HEK293 (cell line): Measurements from ENCODE around the gene LRRC15.
A peak's percentile ranks its signal among the peaks of the same experiment; 100 is the strongest.

Source experiments
- BCL11B ChIP-seq: fragments of 450-650 bp; formaldehyde crosslinking; IDR thresholded peaks from 2 replicates; pipeline ENCODE4 v1.5.1; 2016; ENCODE audit warnings: low read depth, missing biosample characterization, missing genetic modification characterization
- IKZF3 ChIP-seq: fragments of 450-650 bp; IDR thresholded peaks from 2 replicates; pipeline ENCODE4 v1.5.0; 2018; ENCODE audit warnings: missing biosample characterization, mild to moderate bottlenecking, missing genetic modification characterization, moderate library complexity
- SP3 ChIP-seq: fragments of 450-650 bp; formaldehyde crosslinking; IDR thresholded peaks from 2 replicates; pipeline ENCODE4 v1.5.1; 2016; ENCODE audit warnings: missing biosample characterization, missing genetic modification characterization
- YY1 ChIP-seq: fragments of 450-650 bp; formaldehyde crosslinking; IDR thresholded peaks from 2 replicates; pipeline ENCODE4 v1.5.1; 2018; ENCODE audit warnings: missing biosample characterization, missing genetic modification characterization
- ZBTB44 ChIP-seq: fragments of 450-650 bp; IDR thresholded peaks from 2 replicates; pipeline ENCODE4 v1.5.1; 2018; ENCODE audit warnings: missing biosample characterization, mild to moderate bottlenecking, missing genetic modification characterization
- ZBTB7A ChIP-seq: fragments of 450-650 bp; formaldehyde crosslinking; IDR thresholded peaks from 2 replicates; pipeline ENCODE4 v1.5.1; 2016; ENCODE audit warnings: low read depth, missing biosample characterization, missing genetic modification characterization
- ZFP41 ChIP-seq: fragments of 450-650 bp; formaldehyde crosslinking; IDR thresholded peaks from 2 replicates; pipeline ENCODE4 v1.5.1; 2016; ENCODE audit warnings: missing biosample characterization, missing genetic modification characterization, borderline replicate concordance
- ZIC2 ChIP-seq: fragments of 450-650 bp; formaldehyde crosslinking; IDR thresholded peaks from 2 replicates; pipeline ENCODE4 v1.5.1; 2016; ENCODE audit warnings: missing biosample characterization, missing genetic modification characterization
- ZNF148 ChIP-seq: fragments of 450-650 bp; formaldehyde crosslinking; IDR thresholded peaks from 2 replicates; pipeline ENCODE4 v1.5.0; 2017; ENCODE audit warnings: missing biosample characterization, missing genetic modification characterization, borderline replicate concordance
- ZNF174 ChIP-seq: fragments of 450-650 bp; formaldehyde crosslinking; IDR thresholded peaks from 2 replicates; pipeline ENCODE4 v1.5.0; 2017; ENCODE audit warnings: missing biosample characterization, mild to moderate bottlenecking, missing genetic modification characterization
- ZNF18 ChIP-seq: fragments of 450-650 bp; formaldehyde crosslinking; IDR thresholded peaks from 2 replicates; pipeline ENCODE4 v1.5.1; 2016; ENCODE audit warnings: missing biosample characterization, missing genetic modification characterization
- ZNF239 ChIP-seq: fragments of 450-650 bp; formaldehyde crosslinking; IDR thresholded peaks from 2 replicates; pipeline ENCODE4 v1.5.1; 2016; ENCODE audit warnings: missing biosample characterization, missing genetic modification characterization
- ZNF24 ChIP-seq: fragments of 450-650 bp; formaldehyde crosslinking; IDR thresholded peaks from 2 replicates; pipeline ENCODE4 v1.5.1; 2016; ENCODE audit warnings: missing biosample characterization, missing genetic modification characterization
- ZNF37A ChIP-seq: fragments of 450-650 bp; IDR thresholded peaks from 2 replicates; pipeline ENCODE4 v1.5.1; 2018; ENCODE audit warnings: missing biosample characterization, missing genetic modification characterization
- ZNF433 ChIP-seq: fragments of 450-650 bp; formaldehyde crosslinking; IDR thresholded peaks from 2 replicates; pipeline ENCODE4 v1.5.1; 2016; ENCODE audit warnings: missing biosample characterization, missing genetic modification characterization, low read depth
- ZNF514 ChIP-seq: fragments of 450-650 bp; formaldehyde crosslinking; IDR thresholded peaks from 2 replicates; pipeline ENCODE4 v1.5.1; 2016; ENCODE audit warnings: missing biosample characterization, missing genetic modification characterization
- ZNF621 ChIP-seq: fragments of 450-650 bp; formaldehyde crosslinking; IDR thresholded peaks from 2 replicates; pipeline ENCODE4 v1.5.1; 2017; ENCODE audit warnings: missing biosample characterization, missing genetic modification characterization
- ZNF623 ChIP-seq: fragments of 450-650 bp; formaldehyde crosslinking; IDR thresholded peaks from 2 replicates; pipeline ENCODE4 v1.5.1; 2016; ENCODE audit warnings: missing biosample characterization, missing genetic modification characterization
- ZNF629 ChIP-seq: fragments of 450-650 bp; formaldehyde crosslinking; IDR thresholded peaks from 2 replicates; pipeline ENCODE4 v1.5.1; 2017; ENCODE audit warnings: missing biosample characterization, missing genetic modification characterization
- ZNF645 ChIP-seq: fragments of 450-650 bp; formaldehyde crosslinking; IDR thresholded peaks from 2 replicates; pipeline ENCODE4; 2016; ENCODE audit warnings: missing biosample characterization, missing genetic modification characterization
- ZNF664 ChIP-seq: fragments of 450-650 bp; formaldehyde crosslinking; IDR thresholded peaks from 2 replicates; pipeline ENCODE4 v1.5.1; 2016; ENCODE audit warnings: missing biosample characterization, missing genetic modification characterization
- ZNF791 ChIP-seq: fragments of 450-650 bp; formaldehyde crosslinking; IDR thresholded peaks from 2 replicates; pipeline ENCODE4 v1.5.1; 2016; ENCODE audit warnings: missing biosample characterization, missing genetic modification characterization
- ZNF843 ChIP-seq: fragments of 450-650 bp; formaldehyde crosslinking; IDR thresholded peaks from 2 replicates; pipeline ENCODE4 v1.5.1; 2016; ENCODE audit warnings: missing biosample characterization, missing genetic modification characterization
- TF ChIP-seq, protein P1 (sequence below): fragments of 450-650 bp; formaldehyde crosslinking; IDR thresholded peaks from 2 replicates; pipeline ENCODE4 v1.5.1; 2016; ENCODE audit warnings: missing biosample characterization, missing genetic modification characterization
- TF ChIP-seq, protein P2 (sequence below): fragments of 450-650 bp; formaldehyde crosslinking; IDR thresholded peaks from 2 replicates; pipeline ENCODE4 v1.5.1; 2016; ENCODE audit warnings: missing biosample characterization, missing genetic modification characterization
- TF ChIP-seq, protein P3 (sequence below): fragments of 450-650 bp; formaldehyde crosslinking; IDR thresholded peaks from 2 replicates; pipeline ENCODE4 v1.5.1; 2016; ENCODE audit warnings: missing biosample characterization, missing genetic modification characterization

Gene LRRC15

DNA sequence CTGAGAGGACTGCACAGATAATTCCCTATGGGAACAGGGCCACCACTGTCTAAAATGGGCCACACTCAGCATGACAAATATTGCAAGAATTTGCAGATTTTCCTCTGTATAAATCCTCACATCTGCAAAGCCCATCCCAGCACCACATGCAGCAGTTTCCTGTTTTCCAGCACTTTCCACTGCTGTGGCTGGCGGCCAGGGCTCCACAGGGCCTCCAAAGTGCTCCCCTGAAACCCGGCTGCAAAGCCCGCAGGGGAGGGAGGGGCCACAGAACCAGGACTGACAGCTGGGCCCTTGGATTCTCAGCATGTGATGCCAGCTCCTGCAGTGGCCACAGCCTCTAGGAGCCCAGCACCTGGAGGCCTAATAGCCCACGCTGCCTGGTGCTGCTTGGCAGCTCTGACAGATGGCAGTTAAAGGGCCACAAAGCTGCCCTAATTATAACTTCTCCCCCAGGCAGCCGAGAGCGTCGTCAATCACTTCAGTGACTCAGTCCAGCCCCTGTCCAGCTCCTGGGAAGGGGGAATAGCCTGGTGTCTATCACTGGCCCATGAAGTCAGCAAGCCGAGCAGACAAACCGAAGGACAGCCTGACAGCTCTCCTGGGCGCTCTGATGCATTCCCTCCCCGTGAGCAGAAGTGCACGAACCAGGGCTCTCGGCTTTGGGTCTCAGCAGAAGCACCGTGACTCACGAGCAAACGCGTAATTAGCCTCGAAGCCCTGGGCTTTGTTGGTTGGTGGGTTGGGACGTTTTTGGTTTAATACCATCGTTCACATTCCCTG lies 4.7 kb downstream of the LRRC15 start (continued):
- TF ChIP-seq ZNF148 (tag by site-specific recombination) (no peak), ZNF645 (no peak), ZNF514 (tag by site-specific recombination) (no peak), SP3 (tag by site-specific recombination) (no peak), ZNF18 (tag by site-specific recombination) (no peak), ZNF239 (tag by site-specific recombination) (no peak), ZFP41 (no peak), ZNF24 (no peak), ZBTB44 (tag by site-specific recombination) (no peak), ZNF174 (no peak), ZNF664 (tag by site-specific recombination) (no peak), ZNF433 (tag by site-specific recombination) (no peak), ZNF629 (tag by site-specific recombination) (peak; percentile 53; the same call in 1 of the 2 replicates), IKZF3 (tag by site-specific recombination) (no peak), YY1 (no peak), ZNF623 (tag by site-specific recombination) (no peak), ZIC2 (tag by site-specific recombination) (peak; percentile 100), BCL11B (tag by site-specific recombination) (no peak), ZNF37A (tag by site-specific recombination) (no peak), ZNF791 (no peak), ZNF843 (no peak), ZNF621 (tag by site-specific recombination) (no peak), ZBTB7A (tag by site-specific recombination) (no peak)
- TF ChIP-seq, protein P1, sequence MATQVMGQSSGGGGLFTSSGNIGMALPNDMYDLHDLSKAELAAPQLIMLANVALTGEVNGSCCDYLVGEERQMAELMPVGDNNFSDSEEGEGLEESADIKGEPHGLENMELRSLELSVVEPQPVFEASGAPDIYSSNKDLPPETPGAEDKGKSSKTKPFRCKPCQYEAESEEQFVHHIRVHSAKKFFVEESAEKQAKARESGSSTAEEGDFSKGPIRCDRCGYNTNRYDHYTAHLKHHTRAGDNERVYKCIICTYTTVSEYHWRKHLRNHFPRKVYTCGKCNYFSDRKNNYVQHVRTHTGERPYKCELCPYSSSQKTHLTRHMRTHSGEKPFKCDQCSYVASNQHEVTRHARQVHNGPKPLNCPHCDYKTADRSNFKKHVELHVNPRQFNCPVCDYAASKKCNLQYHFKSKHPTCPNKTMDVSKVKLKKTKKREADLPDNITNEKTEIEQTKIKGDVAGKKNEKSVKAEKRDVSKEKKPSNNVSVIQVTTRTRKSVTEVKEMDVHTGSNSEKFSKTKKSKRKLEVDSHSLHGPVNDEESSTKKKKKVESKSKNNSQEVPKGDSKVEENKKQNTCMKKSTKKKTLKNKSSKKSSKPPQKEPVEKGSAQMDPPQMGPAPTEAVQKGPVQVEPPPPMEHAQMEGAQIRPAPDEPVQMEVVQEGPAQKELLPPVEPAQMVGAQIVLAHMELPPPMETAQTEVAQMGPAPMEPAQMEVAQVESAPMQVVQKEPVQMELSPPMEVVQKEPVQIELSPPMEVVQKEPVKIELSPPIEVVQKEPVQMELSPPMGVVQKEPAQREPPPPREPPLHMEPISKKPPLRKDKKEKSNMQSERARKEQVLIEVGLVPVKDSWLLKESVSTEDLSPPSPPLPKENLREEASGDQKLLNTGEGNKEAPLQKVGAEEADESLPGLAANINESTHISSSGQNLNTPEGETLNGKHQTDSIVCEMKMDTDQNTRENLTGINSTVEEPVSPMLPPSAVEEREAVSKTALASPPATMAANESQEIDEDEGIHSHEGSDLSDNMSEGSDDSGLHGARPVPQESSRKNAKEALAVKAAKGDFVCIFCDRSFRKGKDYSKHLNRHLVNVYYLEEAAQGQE (tag by site-specific recombination) = peak; percentile 84
- TF ChIP-seq, protein P2, sequence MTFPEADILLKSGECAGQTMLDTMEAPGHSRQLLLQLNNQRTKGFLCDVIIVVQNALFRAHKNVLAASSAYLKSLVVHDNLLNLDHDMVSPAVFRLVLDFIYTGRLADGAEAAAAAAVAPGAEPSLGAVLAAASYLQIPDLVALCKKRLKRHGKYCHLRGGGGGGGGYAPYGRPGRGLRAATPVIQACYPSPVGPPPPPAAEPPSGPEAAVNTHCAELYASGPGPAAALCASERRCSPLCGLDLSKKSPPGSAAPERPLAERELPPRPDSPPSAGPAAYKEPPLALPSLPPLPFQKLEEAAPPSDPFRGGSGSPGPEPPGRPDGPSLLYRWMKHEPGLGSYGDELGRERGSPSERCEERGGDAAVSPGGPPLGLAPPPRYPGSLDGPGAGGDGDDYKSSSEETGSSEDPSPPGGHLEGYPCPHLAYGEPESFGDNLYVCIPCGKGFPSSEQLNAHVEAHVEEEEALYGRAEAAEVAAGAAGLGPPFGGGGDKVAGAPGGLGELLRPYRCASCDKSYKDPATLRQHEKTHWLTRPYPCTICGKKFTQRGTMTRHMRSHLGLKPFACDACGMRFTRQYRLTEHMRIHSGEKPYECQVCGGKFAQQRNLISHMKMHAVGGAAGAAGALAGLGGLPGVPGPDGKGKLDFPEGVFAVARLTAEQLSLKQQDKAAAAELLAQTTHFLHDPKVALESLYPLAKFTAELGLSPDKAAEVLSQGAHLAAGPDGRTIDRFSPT (tag by site-specific recombination) = 0 out of 2 replicates have a peak, but pooled peaks have one; percentile 53
- TF ChIP-seq, protein P3, sequence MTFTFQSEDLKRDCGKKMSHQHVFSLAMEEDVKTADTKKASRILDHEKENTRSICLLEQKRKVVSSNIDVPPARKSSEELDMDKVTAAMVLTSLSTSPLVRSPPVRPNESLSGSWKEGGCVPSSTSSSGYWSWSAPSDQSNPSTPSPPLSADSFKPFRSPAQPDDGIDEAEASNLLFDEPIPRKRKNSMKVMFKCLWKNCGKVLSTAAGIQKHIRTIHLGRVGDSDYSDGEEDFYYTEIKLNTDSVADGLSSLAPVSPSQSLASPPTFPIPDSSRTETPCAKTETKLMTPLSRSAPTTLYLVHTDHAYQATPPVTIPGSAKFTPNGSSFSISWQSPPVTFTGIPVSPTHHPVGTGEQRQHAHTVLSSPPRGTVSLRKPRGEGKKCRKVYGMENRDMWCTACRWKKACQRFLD = no peak
